Vagina (tissue), 2 donors: Measurements from ENCODE around the gene DPP8.

Source experiments
- CTCF ChIP-seq, 3 experiments: fragments of 450-650 bp in 2 of 3; fragments of 200-600 bp in 1 of 3; sonication (generic) in 1 of 3; IDR thresholded peaks; one replicate each; pipeline ENCODE4 v1.5.1; 2017 to 2019; ENCODE audit warnings: antibody characterized with exemption in 3 of 3, mild to moderate bottlenecking in 2 of 3, moderate library complexity in 2 of 3
- POLR2AphosphoS5 ChIP-seq, 2 donors: sonication (generic); formaldehyde crosslinking; IDR thresholded peaks; one replicate each; pipeline ENCODE4 v1.9.0; 2017; ENCODE audit warnings: antibody characterized with exemption in 2 of 2, mild to moderate bottlenecking in 2 of 2, low read depth in 1 of 2; ENCODE audit not compliant: insufficient read depth in 1 of 2

DNA sequence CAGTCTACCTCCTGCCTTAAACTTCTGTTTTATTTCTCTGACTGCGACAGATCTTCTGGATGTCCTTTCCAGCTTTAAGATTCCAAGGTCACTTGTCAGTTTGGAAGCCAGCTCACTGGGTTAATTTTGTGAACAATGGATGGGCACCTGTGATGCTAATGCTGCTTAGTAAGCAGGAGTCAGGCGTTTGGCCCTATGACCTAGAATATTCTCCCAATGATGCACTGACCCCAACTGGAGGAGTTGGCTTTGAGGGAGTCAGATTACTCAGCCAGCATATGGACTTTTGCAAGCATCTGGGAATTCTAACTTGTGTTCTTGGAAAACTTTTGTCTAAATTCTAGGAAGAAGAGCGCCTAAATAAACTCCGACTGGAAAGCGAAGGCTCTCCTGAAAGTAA is 40.8 kb upstream of the DPP8 start:
- TF ChIP-seq CTCF (IDR thresholded peaks at IDR 0.05) (no peak), POLR2AphosphoS5 (IDR thresholded peaks at IDR 0.05; ENCODE audit: insufficient read depth in 1 of 2, low read depth in 1 of 2) (no peak)
